Effector memory CD8-positive, alpha-beta T cell (primary cell): ENCODE results near the gene C15orf61.

ENCODE experiments used
- ATAC-seq: fragments of 150-1000 bp; cut with Tn5 transposase; replicated peaks from 2 replicates; pipeline ENCODE4 v1.10.0; 2021; ENCODE audit warnings: mild to moderate bottlenecking, moderate library complexity
- DNase-seq, 3 experiments: peaks; one replicate each; pipeline ENCODE4 v3.0.0; 2021
- H3K27ac Mint-ChIP-seq, 2 donors: one replicate each; pipeline ENCODE4 v1.8.0; 2022; ENCODE audit warnings: mild to moderate bottlenecking in 2 of 2, mixed read lengths in 2 of 2, moderate library complexity in 2 of 2
- H3K27me3 Mint-ChIP-seq, 2 donors: one replicate each; pipeline ENCODE4 v1.8.0; 2022; ENCODE audit warnings: mixed read lengths in 2 of 2
- H3K36me3 Mint-ChIP-seq: one replicate; pipeline ENCODE4 v1.8.0; 2022; ENCODE audit warnings: mild to moderate bottlenecking, moderate library complexity, mixed read lengths; ENCODE audit not compliant: insufficient read depth
- H3K4me1 Mint-ChIP-seq, 2 donors: one replicate each; pipeline ENCODE4 v1.8.0; 2022; ENCODE audit warnings: low read depth in 2 of 2, mixed read lengths in 2 of 2
- H3K4me3 Mint-ChIP-seq, 2 donors: one replicate each; pipeline ENCODE4 v1.8.0; 2022; ENCODE audit warnings: mild to moderate bottlenecking in 2 of 2, mixed read lengths in 2 of 2, moderate library complexity in 2 of 2
- H3K9me3 Mint-ChIP-seq, 2 donors: one replicate each; pipeline ENCODE4 v1.8.0; 2022; ENCODE audit warnings: mixed read lengths in 2 of 2

The C15orf61 gene

GRCh38 chr15:67524235-67524634, 3.3 kb downstream of the C15orf61 start:
- ATAC-seq, result no peak
- peak overlapping the region; percentile 39 to 87 for H3K27ac Mint-ChIP-seq
- peaks cover 18 to 37% of the 10 kb centered on the region in 2 donors for H3K4me1 Mint-ChIP-seq
- H3K36me3 Mint-ChIP-seq, result peaks cover 17% of the 10 kb centered on the region
- H3K27me3 Mint-ChIP-seq, result no peaks in the 10 kb centered on the region
- no peak for DNase-seq
- no peak overlapping the region for H3K4me3 Mint-ChIP-seq
- H3K9me3 Mint-ChIP-seq, result no peaks in the 10 kb centered on the region

GRCh38 chr15:67528513-67528912, 7.6 kb downstream of the C15orf61 start:
- Mint-ChIP-seq H3K4me3 (no peak overlapping the region), H3K4me1 (peaks cover 5 to 13% of the 10 kb centered on the region in 2 donors), H3K9me3 (no peaks in the 10 kb centered on the region), H3K27ac (no peak overlapping the region), H3K36me3 (peaks cover 5% of the 10 kb centered on the region), H3K27me3 (no peaks in the 10 kb centered on the region)
- DNase-seq, result no peak
- no peak for ATAC-seq

- Mint-ChIP-seq H3K4me3 (no peak overlapping the region), H3K27ac (no peak overlapping the region), H3K27me3 (no peaks in the 10 kb centered on the region), H3K36me3 (peaks cover 5% of the 10 kb centered on the region), H3K9me3 (no peaks in the 10 kb centered on the region), H3K4me1 (no peaks in the 10 kb centered on the region)
- ATAC-seq (no peak), DNase-seq (no peak)
Measured at GRCh38 chr15:67531379-67531914, 10.5 kb downstream of the C15orf61 start.

GRCh38 chr15:67533873-67534272, 12.9 kb downstream of the C15orf61 start:
- ATAC-seq, result no peak
- peaks cover under 1 to 2% of the 10 kb centered on the region in 2 donors for H3K4me1 Mint-ChIP-seq
- H3K4me3 Mint-ChIP-seq, result no peak overlapping the region
- no peak overlapping the region for H3K27ac Mint-ChIP-seq
- DNase-seq, result no peak
- H3K9me3 Mint-ChIP-seq, result no peaks in the 10 kb centered on the region
- no peaks in the 10 kb centered on the region for H3K36me3 Mint-ChIP-seq
- H3K27me3 Mint-ChIP-seq, result no peaks in the 10 kb centered on the region

GRCh38 chr15:67534360-67534759, 13.4 kb downstream of the C15orf61 start:
- Mint-ChIP-seq H3K27ac (no peak overlapping the region), H3K27me3 (no peaks in the 10 kb centered on the region), H3K9me3 (no peaks in the 10 kb centered on the region), H3K4me3 (no peak overlapping the region), H3K4me1 (peaks cover 2 to 6% of the 10 kb centered on the region in 2 donors), H3K36me3 (no peaks in the 10 kb centered on the region)
- ATAC-seq (no peak), DNase-seq (no peak)

GRCh38 chr15:67537771-67538170, 16.8 kb downstream of the C15orf61 start:
- no peak for ATAC-seq
- Mint-ChIP-seq H3K4me1 (peaks cover 6 to 16% of the 10 kb centered on the region in 2 donors), H3K27me3 (no peaks in the 10 kb centered on the region), H3K27ac (peak overlapping the region in 1 of 2 donors; percentile 42), H3K36me3 (peaks cover 15% of the 10 kb centered on the region), H3K4me3 (no peak overlapping the region), H3K9me3 (no peaks in the 10 kb centered on the region)
- no peak for DNase-seq

GRCh38 chr15:67542420-67543347, 21.8 kb downstream of the C15orf61 start, which contains the start of gene MAP2K5:
Gene MAP2K5, plus strand, starts transcription at chr15:67542703. Its CDS starts 633 bp downstream, at chr15:67543336.
- H3K27me3 Mint-ChIP-seq, result no peaks in the 10 kb centered on the region
- DNase-seq (peak; percentile 62 to 76 (median 72)), ATAC-seq (peak; percentile 69)
- peaks cover 31 to 36% of the 10 kb centered on the region in 2 donors for H3K4me1 Mint-ChIP-seq
- peak within 1 kb of the TSS; percentile 99 to 100 for H3K27ac Mint-ChIP-seq
- H3K9me3 Mint-ChIP-seq, result no peaks in the 10 kb centered on the region
- H3K4me3 Mint-ChIP-seq, result peak within 1 kb of the TSS; percentile 95 to 99
- peaks cover 32% of the 10 kb centered on the region for H3K36me3 Mint-ChIP-seq

- H3K27me3 Mint-ChIP-seq, result no peaks in the 10 kb centered on the region
- peak overlapping the region; percentile 99 to 100 for H3K27ac Mint-ChIP-seq
- peaks cover 34 to 41% of the 10 kb centered on the region in 2 donors for H3K4me1 Mint-ChIP-seq
- H3K36me3 Mint-ChIP-seq, result peaks cover 32% of the 10 kb centered on the region
- DNase-seq, result no peak
- ATAC-seq, result no peak
- no peaks in the 10 kb centered on the region for H3K9me3 Mint-ChIP-seq
- H3K4me3 Mint-ChIP-seq, result peak overlapping the region; percentile 95 to 99
Measured at GRCh38 chr15:67543348-67543718, 22.4 kb downstream of the C15orf61 start.

GRCh38 chr15:67544475-67544874, 23.5 kb downstream of the C15orf61 start:
- Mint-ChIP-seq H3K4me3 (peak overlapping the region; percentile 95 to 99), H3K36me3 (peaks cover 37% of the 10 kb centered on the region), H3K27me3 (no peaks in the 10 kb centered on the region), H3K9me3 (no peaks in the 10 kb centered on the region), H3K4me1 (peaks cover 34 to 36% of the 10 kb centered on the region in 2 donors), H3K27ac (peak overlapping the region; percentile 11 to 99)
- no peak for ATAC-seq
- DNase-seq, result no peak

- peaks cover 34 to 36% of the 10 kb centered on the region in 2 donors for H3K4me1 Mint-ChIP-seq
- no peaks in the 10 kb centered on the region for H3K9me3 Mint-ChIP-seq
- H3K4me3 Mint-ChIP-seq, result no peak overlapping the region
- no peak for DNase-seq
- no peak overlapping the region for H3K27ac Mint-ChIP-seq
- no peak for ATAC-seq
- no peaks in the 10 kb centered on the region for H3K27me3 Mint-ChIP-seq
- H3K36me3 Mint-ChIP-seq, result peaks cover 37% of the 10 kb centered on the region
Measured at GRCh38 chr15:67545864-67546263, 24.9 kb downstream of the C15orf61 start.

GRCh38 chr15:67547064-67547463, 26.1 kb downstream of the C15orf61 start:
- ATAC-seq, result no peak
- no peaks in the 10 kb centered on the region for H3K9me3 Mint-ChIP-seq
- no peak overlapping the region for H3K4me3 Mint-ChIP-seq
- DNase-seq, result no peak
- H3K4me1 Mint-ChIP-seq, result peaks cover 26 to 32% of the 10 kb centered on the region in 2 donors
- H3K27ac Mint-ChIP-seq, result no peak overlapping the region
- peaks cover 28% of the 10 kb centered on the region for H3K36me3 Mint-ChIP-seq
- no peaks in the 10 kb centered on the region for H3K27me3 Mint-ChIP-seq

GRCh38 chr15:67547836-67548235, 26.9 kb downstream of the C15orf61 start:
- H3K36me3 Mint-ChIP-seq, result peaks cover 22% of the 10 kb centered on the region
- no peaks in the 10 kb centered on the region for H3K27me3 Mint-ChIP-seq
- no peaks in the 10 kb centered on the region for H3K9me3 Mint-ChIP-seq
- H3K4me1 Mint-ChIP-seq, result peaks cover 24 to 31% of the 10 kb centered on the region in 2 donors
- peak overlapping the region in 1 of 2 donors; percentile 18 for H3K27ac Mint-ChIP-seq
- ATAC-seq (no peak), DNase-seq (no peak)
- no peak overlapping the region for H3K4me3 Mint-ChIP-seq

- H3K9me3 Mint-ChIP-seq, result no peaks in the 10 kb centered on the region
- no peaks in the 10 kb centered on the region for H3K27me3 Mint-ChIP-seq
- DNase-seq (no peak), ATAC-seq (no peak)
- peaks cover 19 to 26% of the 10 kb centered on the region in 2 donors for H3K4me1 Mint-ChIP-seq
- H3K27ac Mint-ChIP-seq, result peak overlapping the region in 1 of 2 donors; percentile 18
- H3K4me3 Mint-ChIP-seq, result no peak overlapping the region
- H3K36me3 Mint-ChIP-seq, result peaks cover 19% of the 10 kb centered on the region
Measured at GRCh38 chr15:67548236-67548852, 27.4 kb downstream of the C15orf61 start.
